ENCODE results near the gene RAB6D.
A peak's percentile ranks its signal among the peaks of the same experiment; 100 is the strongest.
"Not testable (repeated sequence)": the region's sequence is repeated elsewhere in the genome, so short reads cannot be mapped to it uniquely, and the experiment has no call there.

The RAB6D gene

DNA sequence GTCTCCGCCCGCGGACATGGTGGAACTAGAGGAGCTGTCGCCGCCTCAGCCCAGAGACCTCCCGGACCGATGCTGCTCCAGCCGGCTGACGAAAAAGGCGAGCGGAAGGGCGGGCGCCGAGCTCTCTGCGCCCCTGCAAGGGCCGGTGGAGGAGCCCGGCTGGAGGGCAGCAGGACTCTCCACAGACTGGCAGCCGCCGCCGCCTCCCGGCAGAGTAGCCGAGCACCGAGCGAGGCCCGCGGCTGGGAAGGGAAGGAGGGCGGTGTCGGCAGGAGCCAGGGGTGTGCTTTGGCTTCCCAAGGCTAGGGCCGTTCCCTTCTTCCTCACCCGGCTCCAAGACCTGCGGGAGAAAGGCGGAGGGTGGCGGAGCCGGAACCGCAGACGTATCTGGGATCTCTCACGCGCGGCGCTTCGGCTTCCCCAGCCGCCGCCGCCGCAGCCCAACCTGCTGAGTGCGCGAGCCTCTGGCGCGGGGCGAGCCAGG, at the start of gene RAB6D:
Gene RAB6D (minus strand): TSS at position 466 of the 484 bp plus-strand sequence. CDS start 448 bp downstream, at position 18.
- not testable (repeated sequence) for DNase-seq (ENCODE audit: low read depth)

GRCh38 chr2:131413148-131413747, 49.3 kb upstream of the RAB6D start:
- peak; percentile 15 for DNase-seq (ENCODE audit: low read depth)

DNA sequence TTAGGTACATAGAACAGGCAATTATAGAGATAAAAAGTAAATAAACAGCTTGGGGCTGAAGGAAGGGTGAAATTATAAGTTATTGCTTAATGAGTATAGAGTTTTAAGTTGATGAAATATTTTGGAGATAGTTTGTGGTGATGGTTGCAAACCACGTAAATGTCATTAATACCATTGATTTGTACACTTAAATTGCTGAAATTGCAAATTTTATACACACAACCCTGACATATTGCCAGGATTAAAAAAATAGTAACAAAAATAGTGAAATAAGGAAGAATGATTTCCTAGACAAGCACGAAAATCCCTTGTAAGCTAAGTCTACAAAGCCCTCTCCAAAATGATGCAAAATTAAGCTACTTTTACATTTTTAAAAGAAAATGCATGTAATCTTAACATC, 46.2 kb upstream of the RAB6D start:
- DNase-seq (ENCODE audit: low read depth), result no peak

DNA sequence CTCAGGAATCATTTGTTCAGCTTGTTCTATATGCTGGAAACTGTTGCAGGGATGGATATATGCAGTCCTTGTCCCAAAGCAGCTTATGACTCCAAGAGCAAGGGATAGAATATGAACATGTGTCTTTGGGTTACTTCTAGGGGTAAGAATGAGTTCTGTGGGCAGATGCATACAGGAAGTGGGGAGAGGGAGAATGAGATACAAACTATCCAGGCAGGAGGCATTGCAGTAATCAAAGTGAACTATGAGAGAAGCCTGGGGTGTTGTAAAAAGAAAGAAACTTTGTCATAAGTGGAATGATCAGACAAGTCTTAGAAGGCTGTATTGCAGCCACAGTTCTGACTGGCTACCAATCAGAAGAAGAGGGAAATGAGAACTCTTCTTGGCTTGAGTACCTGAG, 44.8 kb upstream of the RAB6D start:
- no peak for DNase-seq (ENCODE audit: low read depth)

DNA sequence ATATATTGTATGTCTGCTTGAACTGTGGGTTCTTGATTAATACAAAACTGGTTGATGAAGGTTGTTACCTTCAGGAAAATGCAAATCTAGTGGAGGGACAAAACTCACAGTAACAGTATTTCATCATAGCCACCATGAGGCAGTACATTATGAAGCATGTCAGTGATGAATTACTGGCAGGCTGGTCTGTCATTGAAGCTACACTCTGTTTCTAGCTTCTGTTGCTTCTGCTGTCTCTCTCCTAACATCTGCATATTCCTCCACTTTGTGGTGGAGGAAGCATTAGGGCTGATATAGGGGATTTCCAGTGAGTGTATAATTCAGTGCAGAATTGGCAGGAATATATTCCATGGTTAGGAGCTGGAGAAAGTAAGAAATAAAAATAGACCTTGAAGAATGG, 44.2 kb upstream of the RAB6D start:
- DNase-seq (ENCODE audit: low read depth), result no peak

GRCh38 chr2:131404753-131405152, 40.8 kb upstream of the RAB6D start:
- DNase-seq (ENCODE audit: low read depth), result no peak

GRCh38 chr2:131402320-131403039, 38.5 kb upstream of the RAB6D start:
- DNase-seq (ENCODE audit: low read depth), result no peak

DNA sequence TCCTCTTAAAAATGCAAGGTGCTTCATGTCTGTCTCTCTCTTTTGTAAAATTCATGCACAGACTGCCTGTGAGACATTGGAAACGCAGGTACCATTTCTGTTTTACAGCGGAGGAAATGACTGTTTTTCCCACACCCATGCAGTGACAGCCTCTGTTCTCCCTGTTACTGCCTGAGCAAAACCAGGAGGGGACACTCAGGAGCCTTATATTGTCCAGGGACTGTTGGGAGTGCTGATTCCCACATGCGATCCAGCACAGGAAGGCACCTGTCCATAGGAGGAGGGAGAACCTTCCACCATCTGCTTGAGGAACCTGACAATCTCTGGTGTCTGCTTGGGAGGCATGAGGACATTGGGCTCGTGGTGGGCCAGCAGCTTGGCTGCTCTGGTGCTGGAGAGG, 36.9 kb upstream of the RAB6D start:
- DNase-seq (ENCODE audit: low read depth), result no peak

- not testable (repeated sequence) for DNase-seq (ENCODE audit: low read depth)
Observed at GRCh38 chr2:131400441-131400840, 36.5 kb upstream of the RAB6D start.

DNA sequence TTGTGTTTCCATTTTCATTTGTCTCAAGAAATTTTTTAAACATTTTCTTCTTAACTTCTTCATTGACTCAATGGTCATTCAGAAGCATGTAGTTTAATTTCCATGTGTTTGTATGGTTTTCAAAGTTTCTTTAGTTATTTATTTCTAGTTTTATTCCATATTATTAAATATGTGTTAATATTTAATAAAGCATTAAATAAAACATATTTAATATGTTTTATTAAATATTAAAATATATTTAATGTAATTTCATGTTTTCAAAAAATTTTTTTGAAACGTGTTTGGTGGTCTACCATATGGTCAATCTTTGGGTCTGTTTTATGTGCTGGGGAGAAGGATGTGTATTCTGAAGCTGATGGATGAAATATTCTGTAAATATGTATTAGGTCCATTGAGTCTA, 32.2 kb upstream of the RAB6D start:
- DNase-seq (ENCODE audit: low read depth), result not testable (repeated sequence)

DNA sequence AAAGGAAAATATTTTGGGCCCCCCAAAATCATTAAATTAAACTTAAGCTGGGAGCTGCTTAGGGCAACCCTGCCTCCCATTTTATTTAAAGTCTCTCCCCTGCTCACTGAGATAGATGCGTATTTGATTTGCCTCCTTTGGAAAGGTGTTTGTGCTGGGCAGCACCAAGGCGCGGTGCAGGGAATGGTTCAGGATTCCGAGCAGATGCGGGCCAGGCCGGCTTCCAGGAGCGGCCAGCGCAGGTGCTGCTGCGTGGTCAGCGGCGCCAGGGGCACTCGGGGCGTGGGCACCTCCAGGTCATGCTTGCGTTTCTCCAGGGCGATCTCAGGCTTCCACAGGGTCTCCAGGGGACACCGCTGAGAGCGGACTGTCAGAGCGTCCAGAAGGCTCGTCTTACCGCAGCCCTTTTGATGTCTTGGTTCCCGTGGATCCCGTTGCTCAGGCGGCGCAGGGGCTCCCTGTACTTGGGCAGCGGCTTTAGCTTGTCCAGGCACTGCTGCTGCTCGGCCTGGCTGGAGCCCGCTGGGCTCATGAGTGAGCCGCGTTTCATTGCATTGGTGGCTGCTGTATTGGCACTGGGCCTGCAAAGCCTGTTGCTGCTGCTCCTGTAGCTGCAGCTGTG, 31.2 kb upstream of the RAB6D start:
- not testable (repeated sequence) for DNase-seq (ENCODE audit: low read depth)

DNA sequence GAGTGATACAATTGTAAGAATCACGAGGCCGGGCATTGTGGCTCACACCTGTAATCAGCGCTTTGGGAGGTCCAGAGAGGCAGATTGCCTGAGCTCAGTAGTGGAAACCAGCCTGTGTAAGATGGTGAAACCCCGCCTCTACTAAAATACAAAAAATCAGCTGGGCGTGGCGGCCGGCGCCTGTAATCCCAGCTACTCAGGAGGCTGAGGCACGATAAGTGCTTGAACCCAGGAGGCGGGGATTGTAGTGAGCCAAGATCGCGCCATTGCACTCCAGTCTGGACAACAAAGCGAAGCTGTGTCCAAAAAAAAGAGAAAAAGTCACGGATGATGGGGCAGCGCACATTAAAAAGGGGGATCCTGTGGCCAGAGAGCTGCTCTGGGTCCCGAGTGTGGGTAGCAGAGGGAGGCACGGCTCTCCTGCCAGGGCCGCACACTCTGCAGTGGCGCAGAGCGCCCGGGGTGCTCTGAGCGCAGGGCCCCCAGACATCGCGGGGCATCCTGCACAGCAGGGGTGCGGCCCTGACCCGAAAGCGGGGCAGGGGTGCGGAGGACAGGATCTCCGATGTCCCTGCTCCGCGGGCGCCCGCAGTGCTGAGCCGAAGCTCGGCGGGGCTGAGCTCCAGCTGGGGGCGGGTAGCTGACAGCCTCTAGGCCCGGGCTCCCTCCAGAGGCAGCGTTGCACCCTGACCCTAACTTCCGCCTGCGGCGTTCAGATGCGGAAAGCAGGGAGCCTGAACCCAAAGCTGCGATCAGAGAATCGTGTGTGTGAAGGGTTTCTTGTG, 30.4 kb upstream of the RAB6D start:
- DNase-seq (ENCODE audit: low read depth), result no peak

- not testable (repeated sequence) for DNase-seq (ENCODE audit: low read depth)
Observed at GRCh38 chr2:131391953-131392352, 28.0 kb upstream of the RAB6D start.

- DNase-seq (ENCODE audit: low read depth), result not testable (repeated sequence)
Observed at GRCh38 chr2:131391471-131391870, 27.5 kb upstream of the RAB6D start.

- not testable (repeated sequence) for DNase-seq (ENCODE audit: low read depth)
Observed at GRCh38 chr2:131390495-131391130, 26.6 kb upstream of the RAB6D start.

DNA sequence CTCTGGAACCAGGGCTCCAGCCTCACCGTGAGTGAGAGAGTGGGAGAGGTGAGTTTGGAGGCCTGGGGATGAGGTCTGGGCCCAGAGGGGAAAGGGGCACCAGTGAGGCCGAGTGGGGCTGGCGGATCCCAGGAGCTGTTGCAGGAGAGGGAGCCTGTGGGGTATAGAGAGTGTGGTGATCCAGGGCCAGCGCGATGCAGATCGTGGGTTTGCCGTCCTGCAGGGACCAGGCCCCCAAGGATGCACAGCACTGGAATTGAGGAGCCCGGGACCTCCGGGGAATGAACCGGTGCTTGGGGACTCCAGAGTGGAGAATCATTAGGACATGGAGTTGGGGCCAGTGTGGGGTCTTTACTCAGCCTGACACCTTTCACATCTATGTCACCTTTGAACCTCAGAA, 25.7 kb upstream of the RAB6D start:
- no peak for DNase-seq (ENCODE audit: low read depth)

DNA sequence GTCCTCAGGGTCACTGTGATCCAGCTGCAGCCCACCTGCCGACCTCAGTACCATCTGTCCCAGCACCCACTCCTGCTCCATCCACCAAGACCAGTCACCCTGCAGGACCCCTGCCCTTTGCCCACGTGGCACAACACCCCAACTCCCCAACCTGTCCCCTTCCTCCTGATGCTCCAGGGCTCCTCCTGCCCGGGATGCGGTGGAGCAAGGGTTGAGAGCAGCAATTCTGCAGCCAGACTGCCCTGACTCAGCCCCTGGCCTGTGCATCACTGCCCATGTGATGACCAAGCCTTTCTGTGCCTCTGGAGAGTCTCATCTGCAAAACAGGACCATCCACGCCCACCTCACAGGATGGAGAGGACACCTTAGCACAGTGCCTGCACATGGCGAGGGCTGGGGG, 24.9 kb upstream of the RAB6D start:
- not testable (repeated sequence) for DNase-seq (ENCODE audit: low read depth)

DNA sequence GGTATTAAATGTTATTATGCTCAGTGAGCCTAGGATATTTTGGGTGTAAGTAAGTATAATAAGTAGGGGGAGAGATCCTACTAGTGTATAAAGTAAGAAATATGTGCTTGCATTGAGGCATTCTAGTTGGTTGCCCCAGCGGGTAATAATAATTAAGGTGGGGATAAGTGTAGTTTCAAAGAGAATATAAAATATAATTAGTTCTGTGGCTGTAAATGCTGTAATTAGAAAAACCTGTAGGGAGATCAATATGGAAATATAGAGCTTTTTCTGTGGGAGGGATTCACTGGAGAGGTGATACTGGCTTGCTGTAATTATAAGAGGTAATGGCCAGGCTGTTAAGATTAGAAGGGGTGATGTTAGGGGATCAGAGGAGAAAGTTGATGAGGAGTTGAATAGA, 9.1 kb upstream of the RAB6D start:
- not testable (repeated sequence) for DNase-seq (ENCODE audit: low read depth)

DNA sequence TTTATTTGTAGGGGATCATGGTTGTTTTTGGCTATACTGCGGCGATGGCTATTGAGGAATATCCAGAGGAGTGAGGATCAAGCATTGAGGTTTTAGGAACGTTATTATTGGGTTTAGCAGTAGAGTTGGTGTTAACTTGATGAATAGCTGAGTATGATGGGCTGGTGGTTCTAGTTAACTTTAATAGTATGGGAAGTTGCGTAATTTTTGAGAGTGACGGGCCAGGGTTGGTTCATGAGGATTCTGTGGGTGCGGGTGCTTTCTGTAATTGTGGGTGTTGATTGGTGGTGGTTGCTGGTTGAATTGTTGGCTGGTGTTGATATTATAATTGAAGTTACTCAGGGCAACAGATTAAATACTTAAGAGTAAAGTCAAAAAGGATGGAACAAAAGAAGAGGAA, 6.0 kb upstream of the RAB6D start:
- no peak for DNase-seq (ENCODE audit: low read depth)

GRCh38 chr2:131368493-131369066, 4.6 kb upstream of the RAB6D start:
- DNase-seq (ENCODE audit: low read depth), result not testable (repeated sequence)

DNA sequence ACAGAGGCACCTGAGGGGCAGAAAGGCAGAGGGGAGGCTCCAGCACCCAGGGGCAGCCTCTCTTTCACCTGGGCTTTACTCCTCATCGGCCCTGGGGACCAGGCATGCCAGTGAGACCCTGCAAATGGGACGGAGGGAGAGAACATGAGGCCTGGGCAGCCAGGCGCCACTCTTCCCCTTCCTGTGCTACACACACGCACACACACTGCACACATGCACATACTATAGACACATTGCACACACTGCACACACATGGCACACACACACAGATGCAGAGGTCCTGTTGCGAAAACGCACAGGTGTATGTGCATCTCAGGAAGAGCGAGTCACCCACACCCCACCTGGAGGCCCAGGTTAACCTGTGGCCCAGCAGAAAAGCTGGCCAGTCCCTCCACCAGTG, 3.4 kb upstream of the RAB6D start:
- no peak for DNase-seq (ENCODE audit: low read depth)
